MV-4-11 (cell line): Measurements from ENCODE around the gene MED12L.

Experiments
- DNase-seq: peaks from one replicate; lab custom pipeline; 2025; lab: John Stamatoyannopoulos, UW

MED12L gene

DNA sequence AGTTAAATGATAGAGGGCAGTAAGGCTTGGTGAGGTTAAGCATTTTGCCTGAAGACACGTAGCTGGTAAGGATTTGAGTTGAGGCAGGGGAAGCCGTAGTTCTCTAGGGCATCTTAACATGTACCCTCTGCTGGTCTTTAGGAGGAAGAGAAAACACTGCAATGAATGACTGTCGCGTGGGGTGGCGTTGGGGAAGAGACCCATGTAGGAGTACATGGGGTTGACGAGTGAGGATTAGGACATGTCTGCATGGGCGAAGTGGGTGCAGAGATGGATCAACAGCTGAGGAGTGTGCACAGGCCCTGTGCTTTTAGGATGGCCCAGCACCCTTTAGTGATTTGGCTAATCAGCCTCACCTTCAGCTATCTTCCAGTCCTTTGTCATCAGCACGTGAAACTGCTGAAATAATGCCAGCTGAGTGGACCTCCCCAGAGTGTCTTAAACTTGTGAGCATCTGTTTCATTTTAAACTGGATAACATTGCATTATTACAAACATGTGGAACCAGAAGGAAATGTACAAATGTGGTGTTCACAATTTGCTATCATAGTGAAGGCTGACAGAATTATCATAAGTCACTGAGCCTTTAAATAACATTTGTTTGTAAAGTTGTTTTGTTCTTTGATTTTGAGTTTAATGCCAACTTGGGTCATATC, 177.5 kb downstream of the MED12L start:
- DNase-seq: peak; percentile 34

DNA sequence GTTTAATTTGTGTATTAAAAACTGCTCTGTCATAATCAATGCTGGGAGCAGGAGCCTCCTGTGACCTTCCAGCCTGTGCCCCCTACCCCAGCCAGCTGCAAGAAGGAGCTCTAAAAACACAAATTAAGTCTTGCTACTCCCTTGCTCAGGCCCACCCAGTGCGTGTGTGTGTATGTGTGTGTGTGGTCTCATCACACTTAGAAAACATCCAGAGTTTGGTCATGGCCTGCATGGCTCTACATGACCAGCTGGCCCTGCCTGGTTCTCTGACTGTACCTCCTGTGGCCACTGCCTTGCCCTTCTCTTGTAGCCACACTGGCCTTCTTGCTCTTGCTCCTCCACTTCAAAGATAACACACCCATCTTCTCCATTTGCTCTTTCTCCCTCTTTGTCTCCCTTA, 179.1 kb downstream of the MED12L start:
- DNase-seq: no peak

DNA sequence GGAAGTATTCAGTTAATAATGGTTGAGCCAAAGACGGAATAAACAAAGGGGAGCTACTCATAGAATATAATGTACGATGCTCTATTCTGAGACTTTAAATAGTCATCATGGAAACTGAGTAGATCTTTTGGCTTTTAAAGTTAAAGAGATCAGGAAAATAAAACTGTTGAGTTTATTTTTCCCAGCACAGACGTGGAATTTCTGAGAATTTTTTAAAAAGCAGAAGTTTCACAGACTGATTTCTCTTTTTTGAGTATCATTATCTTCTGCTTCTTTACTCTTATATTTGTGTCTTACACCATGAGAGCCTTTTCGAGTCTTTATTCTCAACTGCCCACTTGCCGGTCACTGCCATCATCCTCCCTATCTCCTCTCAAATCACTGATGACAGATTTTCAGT, 179.7 kb downstream of the MED12L start:
- peak; percentile 73 for DNase-seq

DNA sequence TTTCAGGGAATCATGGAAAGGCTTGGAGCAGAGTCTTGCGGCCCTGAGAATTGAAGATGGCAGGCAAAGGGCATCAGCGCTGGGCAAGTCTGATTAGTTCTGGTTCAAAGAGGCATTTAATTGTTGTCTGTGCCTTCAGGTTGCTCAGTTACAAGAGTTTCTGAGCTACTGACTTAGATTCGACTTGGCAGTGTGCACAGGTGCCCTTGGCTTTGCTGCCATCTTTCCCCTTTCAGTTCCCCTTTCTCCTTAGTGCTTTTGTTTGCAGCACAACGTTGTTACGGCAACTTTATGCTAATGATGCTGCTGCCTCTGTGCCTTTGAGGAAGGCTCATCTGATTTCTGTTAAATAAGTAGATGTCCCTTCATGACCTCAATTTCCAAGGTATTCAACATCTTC, 180.4 kb downstream of the MED12L start:
- peak; percentile 94 for DNase-seq

DNA sequence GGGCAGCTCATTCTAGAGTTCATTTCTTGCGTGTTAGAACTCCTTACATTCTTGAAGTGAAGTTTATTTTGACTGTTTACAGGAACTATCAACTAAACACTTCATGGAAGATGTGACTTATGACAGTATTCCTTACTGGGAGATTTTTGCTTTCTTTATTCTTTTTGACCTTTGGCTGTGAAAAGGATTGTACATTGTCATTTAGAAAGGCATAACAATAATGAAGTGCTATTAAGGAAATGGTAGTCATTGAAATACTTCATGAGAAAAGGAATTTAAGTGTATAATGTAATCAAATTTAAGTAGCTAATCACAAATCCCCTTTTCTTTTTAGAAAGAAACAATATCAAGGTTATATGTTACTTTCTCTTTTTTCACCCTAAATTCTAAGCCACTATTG, 181.6 kb downstream of the MED12L start:
- no peak for DNase-seq

DNA sequence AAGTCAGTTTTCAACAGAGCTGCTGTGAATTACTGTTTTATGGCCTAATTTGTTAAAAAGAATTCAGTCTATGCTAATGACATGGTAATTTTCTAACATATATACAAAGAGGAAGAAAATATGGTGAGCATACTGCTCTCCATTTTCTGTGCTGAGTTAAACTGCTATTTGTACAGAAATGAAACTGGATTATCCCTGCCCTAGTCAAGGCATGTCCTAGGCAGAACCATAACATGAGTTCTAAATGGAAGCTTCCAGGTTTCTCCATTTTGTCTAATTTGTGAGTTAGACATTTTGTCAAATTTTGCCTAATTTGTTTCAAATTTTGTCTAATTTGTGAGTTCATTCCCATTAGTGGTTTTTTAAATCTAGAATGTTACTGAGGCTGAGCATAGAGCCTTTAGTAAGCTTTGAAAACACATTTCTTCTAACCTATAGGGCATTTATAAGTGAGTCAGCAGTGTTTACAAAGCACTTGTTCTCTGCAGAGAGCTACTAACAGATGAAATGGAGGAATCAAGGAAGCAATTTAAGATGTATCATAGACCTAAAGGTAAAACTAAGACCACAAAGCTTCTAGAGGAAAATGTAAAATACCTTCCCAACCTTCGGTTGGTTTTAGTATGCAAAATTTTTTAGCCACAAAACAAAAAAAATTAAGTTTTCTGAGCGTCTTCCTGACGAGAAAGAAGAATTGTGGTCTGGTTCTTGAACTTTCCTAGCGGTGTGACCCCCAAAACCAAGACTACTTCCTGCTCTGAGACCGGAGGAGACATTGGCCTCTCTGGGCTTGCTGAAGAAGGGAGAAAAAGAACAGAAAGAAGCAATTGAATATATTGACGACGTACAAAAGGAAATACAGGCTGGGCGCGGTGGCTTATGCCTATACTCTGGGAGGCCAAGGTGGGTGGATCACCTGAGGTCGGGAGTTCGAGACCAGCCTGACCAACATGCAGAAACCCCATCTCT, 183.1 kb downstream of the MED12L start:
- DNase-seq: peak; percentile 11

DNA sequence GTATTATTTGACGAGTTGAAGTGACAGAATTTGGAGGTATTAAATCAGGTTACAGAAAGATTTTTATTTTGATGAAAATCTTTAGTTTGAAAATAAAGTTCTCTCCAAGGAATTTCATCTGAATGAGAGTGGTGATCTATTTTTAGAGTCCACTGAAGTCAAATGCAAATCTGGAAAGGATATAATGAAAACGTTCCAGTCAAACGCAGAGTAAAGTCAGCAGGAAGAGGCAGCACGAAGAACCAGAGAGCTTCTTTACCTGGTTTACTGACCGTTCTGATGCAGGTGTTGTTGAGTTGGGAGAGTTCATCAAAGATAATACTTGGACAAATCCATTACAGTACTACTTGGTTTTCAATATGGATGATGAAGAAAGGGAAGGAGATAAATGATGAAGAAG, 184.2 kb downstream of the MED12L start:
- DNase-seq: no peak

DNA sequence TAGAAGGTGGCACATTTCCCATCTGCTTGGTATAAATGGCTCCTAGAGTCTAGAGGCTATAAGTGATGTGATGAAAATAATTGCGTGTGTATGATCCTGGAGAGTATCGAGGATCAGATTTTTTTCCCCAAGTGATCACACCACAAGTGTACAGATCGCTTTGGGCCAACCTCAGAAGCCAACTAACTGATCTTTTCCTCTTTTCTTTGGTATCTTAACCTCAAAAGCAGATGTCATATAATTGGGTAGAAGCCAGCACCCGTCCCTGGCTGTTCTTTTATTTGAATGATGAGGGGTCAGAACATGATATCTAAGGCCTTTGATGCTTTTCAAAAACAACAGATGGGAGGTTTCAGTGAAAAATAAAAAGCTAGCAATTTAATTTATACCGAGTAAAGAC, 189.6 kb downstream of the MED12L start:
- DNase-seq: peak; percentile 65

DNA sequence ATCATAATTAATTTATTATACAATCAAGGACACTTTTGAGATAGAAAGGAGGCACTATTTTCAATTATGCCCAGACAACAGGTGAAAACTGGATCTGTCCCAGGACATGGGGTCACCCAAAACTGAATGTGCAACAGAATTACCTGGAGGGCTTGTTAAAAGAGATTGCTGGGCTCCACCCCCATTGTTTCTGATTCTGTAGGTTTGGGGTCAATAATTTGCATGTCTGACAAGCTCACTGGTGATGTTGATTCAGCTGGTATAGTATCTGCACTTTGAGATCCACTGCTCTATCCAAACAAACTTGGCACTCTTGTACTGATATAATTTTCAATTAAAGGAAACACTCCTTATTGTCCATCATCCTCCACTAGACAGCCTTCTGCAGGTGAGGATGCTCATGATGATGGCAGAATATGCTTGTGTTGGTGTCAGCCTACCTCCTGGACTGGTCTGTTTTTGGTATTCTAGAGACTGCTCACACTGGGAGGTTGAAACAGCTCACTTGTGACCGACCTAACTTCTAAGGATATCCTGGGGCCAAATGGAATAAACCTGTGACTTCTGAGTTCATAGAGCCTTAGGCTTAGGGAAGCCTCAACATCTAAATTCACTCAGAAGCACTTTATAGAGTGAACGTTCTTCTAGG, 190.7 kb downstream of the MED12L start:
- DNase-seq: no peak

DNA sequence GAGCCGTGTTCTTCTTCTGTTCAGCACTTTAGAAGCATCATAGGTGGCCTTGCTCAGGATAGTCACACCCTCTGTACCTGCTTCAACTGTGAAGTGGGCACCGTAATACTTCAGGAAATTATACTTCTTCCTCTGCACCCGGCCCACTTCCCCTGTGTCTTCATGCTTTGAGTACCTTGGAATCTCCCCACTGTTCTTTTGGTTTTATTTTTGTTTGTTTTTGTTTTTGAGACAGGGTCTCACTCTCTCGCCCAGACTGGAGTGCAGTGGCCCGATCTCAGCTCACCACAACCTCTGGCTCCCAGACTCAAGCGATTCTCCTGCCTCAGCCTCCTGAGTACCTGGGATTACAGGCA, 191.2 kb downstream of the MED12L start:
- DNase-seq: no peak

DNA sequence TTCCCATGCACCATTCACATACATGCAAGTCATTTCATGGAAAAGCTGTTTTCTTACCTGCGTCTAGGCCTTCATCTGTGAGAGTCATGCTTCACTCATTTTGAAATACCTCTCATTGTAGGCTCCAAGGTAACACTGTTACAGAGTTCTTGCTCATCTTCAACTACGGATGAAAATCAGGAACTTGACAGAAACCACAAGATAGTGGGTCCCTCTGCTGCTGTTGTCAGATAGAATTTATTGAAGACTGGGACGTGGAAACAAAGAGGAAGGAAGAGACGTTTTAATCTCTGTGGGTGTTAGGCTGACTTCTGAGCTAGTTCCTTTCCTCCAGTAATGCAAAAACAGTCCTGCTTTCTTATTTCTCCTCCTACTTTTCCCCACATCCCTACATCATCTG, 192.8 kb downstream of the MED12L start, which contains the start of gene P2RY14:
Gene P2RY14, minus strand, starts transcription at position 313 of the 400 bp plus-strand sequence. CDS start 64,226 bp downstream, outside the sequence.
- DNase-seq: peak; percentile 94

DNA sequence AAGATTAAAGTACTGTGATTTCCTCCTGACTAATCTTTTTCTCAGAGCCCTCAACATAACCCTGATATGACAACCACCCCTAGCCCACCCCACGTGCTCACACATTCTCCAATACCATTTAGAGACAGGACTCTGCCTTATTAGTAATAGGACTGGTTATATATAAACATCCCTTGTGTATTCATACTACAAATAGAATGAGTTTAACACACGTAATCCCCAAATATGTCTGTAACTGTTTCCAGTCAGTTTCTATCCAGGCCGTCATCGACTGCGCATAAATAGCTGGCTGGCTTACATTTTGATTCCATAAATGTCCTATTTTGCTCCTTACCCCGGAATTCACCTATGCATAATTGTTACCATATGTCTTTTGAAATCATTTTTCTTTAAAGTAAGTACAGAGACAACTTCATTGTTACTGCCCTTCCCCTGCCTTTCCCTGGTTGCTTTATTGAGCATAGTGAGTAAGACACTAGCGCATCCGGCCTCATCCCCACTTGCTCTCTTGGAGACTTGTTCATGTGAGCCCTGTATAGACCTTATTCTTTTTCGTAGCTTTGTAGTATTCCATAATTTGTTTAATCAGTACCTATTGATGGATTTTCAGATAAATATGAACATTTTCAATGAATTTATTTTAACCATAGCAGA, 196.3 kb downstream of the MED12L start:
- DNase-seq: no peak

DNA sequence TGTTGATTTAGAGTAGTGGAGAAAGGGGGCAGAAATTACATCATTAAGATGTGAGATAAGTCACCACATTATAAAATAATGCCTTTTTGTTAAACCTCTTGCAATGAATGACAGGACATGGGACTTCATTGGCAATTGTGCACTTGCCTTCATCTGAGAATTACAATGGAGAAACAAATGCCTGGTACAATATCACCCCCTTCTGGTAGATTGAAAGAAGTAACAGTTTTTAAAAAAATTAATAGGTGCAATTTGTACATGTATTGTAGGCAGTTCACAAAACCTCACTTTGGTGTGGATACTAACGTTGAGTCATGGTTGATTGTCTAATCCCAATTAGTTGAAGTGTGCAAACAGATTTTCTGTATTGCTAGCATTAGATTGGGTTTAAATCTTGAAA, 197.5 kb downstream of the MED12L start:
- peak; percentile 56 for DNase-seq

DNA sequence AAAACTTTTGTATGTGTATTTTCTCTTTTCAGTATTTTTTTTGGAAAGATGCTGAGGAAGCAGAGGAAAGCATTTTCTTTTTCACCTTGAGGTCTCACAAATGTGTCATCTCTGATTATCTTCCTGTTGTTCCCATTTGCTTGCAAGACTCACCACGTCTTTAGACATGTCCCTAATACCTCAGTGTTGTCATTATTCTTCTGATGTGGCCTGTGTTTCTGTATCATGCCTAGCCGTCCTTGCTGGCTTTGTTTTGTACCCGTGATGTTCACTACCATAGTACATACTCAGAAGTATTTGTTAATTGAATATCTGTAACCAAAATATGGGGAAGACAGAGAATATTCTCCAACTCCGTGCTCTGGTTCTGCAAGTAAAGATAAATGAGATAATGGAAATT, 197.9 kb downstream of the MED12L start:
- no peak for DNase-seq

DNA sequence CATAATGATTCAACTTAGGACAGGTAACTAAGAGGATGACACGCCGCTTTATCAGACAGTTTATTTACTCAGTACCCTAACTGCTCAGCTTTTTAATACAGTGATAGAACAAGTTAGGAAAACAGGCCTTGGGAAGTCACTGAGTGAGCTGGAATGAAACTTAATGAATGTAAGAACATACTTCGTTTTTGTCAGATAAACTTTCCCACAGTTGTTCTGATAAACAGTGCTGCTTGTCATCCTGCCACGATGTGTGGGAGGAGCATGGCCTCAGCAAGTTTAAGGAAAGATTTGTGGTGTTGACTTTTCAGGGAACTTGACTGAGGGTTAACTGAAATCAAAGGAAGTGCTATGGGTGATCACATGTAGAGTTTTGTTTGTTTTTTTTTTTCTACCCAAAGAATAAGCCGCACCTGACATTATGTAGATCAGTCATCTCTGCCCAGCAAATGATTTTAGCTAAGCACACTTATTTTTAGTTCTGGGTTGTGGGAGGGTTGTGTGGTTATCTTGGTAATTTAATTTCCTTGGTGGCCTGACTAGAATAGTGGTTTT, 198.5 kb downstream of the MED12L start:
- DNase-seq: peak; percentile 22

DNA sequence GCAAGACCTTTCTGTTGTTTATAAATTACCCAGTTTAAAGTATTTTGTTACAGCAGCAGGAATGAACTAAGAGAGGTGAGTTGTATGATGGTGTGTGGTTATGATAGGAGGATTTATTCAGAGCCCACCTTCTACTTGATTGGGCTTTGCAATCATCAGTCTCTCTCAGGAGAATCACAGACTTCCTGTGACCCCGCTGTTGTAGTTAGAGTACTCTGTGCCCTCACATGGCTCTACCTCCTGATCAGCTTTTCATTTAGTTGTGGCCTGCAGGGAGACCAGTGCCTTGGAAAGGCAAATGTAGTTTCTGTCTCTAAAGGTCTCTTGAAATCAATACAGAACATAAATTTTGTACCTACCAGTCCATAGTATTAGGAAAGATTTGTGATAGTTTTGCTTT, 200.5 kb downstream of the MED12L start:
- DNase-seq: no peak

DNA sequence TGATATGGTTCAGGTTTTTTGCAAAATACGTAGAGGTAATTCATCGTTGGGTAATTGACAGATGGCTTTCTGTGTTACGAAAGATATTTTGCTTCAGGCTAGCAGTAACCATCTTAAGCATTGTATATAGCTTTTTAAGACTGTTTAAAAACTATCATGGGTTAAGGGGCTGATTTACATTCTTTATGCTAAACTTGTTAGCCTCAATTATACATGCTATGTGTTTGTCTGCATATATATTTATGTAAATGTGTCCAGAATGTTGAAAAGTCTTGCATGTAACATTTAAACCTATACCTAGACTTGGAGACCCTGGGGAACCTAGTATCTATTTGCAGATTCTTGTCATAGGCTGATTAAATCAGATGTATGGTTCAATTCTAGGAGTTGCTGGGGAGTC, 204.0 kb downstream of the MED12L start:
- DNase-seq: no peak

DNA sequence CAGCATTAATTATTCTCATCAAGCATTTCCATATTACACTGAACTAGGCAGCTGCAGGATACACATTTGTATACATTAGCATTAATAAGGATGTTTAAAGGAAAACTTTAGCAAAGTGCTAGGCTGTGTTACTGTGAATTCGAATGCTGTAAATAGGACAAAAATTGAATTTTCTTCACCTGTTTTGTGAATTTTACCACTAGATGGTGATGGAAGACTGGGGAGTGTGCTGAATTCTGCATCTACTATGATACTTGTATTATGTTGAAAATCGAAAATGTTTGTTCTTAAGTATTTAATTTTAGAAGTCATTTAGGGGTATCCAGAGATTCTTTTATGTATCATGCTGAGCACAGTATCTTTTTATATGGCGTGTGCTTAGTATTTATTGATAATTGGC, 205.2 kb downstream of the MED12L start:
- peak; percentile 11 for DNase-seq

DNA sequence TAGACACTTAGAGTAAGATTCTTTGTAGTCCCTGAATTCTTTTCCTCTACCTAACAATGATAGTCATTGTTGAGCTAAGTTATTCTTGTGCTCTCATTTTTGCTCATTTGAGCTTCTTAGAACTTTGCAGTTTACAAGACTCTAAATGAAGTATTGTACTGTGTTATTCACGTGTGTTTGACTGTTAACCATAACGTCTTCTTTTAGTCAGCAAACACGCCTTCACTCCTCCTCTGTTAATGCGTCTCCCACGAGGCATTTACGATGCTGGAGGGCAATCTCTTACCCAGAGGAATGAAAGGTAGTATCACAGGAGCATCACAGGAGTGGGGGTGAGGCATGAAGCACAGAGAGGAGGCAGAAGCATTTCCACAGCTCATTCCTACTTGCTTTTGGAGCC, 207.7 kb downstream of the MED12L start:
- no peak for DNase-seq

DNA sequence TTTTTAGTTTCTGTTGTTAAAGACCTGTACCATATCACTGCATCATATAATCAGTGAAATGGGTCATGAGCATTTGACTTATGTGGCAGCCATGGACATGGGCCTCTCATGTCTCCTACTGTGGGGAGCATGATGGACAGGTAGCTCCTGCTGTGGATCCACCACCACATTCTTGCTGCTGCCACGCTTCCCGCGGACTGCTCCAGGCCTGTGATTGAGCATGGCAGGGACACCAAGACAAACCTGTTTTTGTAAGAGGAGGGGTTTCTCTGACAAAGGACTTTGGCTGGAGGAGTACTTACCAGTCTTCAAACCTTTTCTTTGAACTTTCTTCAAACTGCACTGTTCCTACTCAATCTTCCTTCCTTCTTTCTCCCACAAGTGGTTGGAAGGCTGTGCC, 210.8 kb downstream of the MED12L start:
- DNase-seq: no peak

DNA sequence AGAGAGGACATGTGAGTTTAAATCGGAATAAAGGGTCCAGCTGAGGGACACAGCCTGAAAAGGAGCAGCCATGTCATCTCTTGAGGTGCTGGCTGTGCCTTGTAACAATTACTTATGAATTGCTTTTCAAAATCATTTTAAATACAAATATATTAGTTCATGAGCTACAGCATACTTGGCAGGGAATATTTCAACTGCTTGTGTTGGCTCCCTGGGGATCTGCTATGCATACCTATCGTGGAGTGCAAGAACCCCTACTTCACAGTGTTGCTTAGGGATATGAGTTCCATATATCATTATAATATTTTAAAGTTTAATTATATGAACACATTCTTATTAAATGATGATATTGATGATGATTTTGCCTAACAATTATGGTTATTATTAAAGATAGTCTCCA, 212.0 kb downstream of the MED12L start:
- DNase-seq: no peak

DNA sequence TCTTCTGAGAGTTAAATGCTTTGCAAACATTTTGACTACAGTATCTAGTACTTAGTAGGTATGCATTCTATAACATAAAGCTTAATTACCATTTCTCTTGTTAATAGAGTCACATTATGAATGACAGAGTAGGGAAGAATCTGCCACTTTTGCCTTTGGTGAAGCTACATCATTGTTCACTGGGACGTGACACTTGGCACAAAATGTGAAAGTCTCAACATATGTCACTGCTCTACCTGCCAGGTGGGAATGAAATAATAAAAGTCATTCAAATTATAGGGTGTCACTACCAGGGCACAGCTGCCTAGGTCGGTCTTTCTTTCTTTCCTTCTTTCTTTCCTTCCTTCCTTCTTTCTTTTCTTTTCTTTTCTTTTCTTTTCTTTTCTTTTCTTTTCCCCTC, 213.5 kb downstream of the MED12L start:
- DNase-seq: no peak
